OCI-LY3 (cell line): ENCODE data around the gene TBC1D5.

ENCODE experiments used
- CTCF ChIP-seq: fragments of 200-600, 300-600 bp; sonication (generic); IDR thresholded peaks from 2 replicates; pipeline ENCODE4 v1.5.1; 2014; ENCODE audit warnings: antibody characterized with exemption, low read length, low read depth
- EZH2phosphoT487 ChIP-seq: fragments of 200-600 bp; shearing (Covaris generic); IDR thresholded peaks from 2 replicates; pipeline ENCODE4 v1.6.1; 2018; ENCODE audit warnings: antibody characterized with exemption, mixed run types, low read depth

GRCh38 chr3:17402442-17402841, 340.0 kb downstream of the TBC1D5 start:
- no peak for TF ChIP-seq CTCF
- TF ChIP-seq EZH2phosphoT487, result no peak
